HL-60/S4 treated with retinoic acid at 250 ng/mL for 4 days and 3 days (cell line): ENCODE data around the gene ENTPD5.
"Not testable (repeated sequence)": the region's sequence is repeated elsewhere in the genome, so short reads cannot be mapped to it uniquely, and the experiment has no call there.

Experiments used
- in situ Hi-C: fragments of 300-500 bp; cut with MboI; formaldehyde crosslinking; loops from 2 replicates; pipeline ENCODE4 v1.7.0; 2022; ENCODE audit warnings: low sequenced_read_pairs

ENTPD5 gene

GRCh38 chr14:74008843-74009499 is 10.1 kb downstream of the ENTPD5 start:
- in situ Hi-C loops: no loop called here

DNA sequence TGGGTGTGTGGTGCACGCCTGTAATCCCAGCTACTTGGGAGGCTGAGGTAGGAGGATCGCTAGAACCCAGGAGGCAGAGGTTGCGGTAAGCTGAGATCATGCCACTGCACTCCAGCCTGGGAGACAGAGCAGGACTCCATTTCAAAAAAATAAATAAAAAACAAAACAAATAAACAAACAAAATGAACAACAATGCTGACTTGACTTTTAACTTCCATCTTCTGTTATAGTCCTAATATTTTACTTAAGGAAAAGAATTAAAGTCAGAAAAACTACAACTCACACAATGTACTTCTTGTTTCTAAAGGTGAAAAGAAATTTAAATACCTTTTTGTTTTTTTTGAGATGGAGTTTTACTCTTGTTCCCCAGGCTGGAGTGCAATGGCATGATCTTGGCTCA is 13.4 kb downstream of the ENTPD5 start:
- in situ Hi-C loops: not testable (repeated sequence)

DNA sequence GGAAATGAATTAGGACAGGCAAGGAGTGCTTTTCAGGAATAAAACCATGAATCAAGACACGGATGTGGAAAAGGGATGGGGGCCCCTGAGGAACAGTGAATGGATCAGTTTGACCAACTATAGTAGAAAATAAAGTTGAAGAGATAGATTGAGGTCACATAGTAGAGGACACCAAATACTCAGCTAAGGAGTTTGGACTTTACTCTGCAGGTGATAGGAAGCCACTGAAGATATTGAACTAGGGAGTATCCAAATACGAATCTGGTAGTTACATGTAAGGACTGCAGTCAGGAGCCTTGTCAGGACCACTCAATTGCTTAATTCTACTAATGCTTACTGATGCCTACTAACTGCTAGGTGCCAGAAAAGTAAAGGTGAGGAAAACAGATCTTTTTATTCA is 20.4 kb downstream of the ENTPD5 start:
- in situ Hi-C loops: no loop called here

GRCh38 chr14:73997944-73998447 is 21.1 kb downstream of the ENTPD5 start:
- in situ Hi-C loops: no loop called here

GRCh38 chr14:73997108-73997943 is 21.8 kb downstream of the ENTPD5 start:
- in situ Hi-C loops: no loop called here

DNA sequence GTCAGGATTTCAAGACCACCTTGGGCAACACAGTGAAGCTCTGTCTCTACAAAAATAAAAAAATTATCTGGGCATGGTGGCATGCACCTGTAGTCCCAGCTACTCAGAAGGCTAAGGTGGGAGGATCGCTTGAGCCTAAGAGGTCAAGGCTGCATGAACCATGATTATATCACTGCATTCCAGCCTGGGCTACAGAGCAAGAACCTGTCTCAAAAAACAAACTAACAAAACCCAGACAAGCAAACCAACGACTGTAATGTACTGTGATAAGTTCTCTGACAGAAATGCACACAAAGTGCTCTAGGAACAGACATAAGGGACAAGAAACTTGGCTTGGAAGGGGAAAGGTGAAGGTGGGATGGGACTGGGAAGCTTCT is 22.4 kb downstream of the ENTPD5 start:
- in situ Hi-C loops: no loop called here

DNA sequence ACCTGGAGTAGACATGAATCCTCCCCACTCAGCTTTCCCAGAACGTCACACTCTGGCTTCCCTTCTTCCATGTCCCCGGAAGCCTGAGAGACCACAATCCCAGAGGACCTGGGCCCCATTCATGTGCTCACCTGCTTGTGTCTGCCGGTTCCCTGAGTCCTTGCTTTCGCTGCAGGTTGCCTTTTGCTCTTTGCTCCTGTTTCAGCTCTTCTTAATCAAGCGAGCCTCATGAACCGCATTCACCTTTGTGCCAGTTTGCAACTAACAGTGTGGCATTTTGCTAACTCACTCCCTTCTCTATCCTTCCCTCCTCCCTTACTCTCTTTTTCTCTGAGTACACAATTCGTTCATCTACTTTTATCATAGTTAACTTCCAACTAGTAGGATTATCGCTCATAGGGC is 23.1 kb downstream of the ENTPD5 start:
- in situ Hi-C loops: no loop called here

DNA sequence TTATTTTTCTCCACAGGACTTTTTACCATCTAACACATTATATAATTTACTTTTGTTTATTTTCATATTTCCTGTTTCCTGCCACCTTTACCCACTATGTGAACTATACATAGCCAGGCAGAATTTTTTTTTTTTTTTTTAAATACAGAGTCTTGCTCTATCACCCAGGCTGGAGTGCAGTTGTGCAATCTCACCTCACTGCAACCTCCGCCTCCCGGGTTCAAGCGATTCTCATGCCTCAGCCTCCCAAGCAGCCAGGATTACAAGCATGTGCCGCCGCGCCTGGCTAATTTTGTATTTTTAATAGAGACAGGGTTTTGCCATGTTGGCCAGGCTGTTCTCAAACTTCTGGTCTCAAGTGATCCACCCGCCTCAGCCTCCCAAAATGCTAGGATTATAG is 24.2 kb downstream of the ENTPD5 start:
- in situ Hi-C loops: not testable (repeated sequence)

GRCh38 chr14:73991092-73991491 is 28.0 kb downstream of the ENTPD5 start:
- in situ Hi-C loops: no loop called here

GRCh38 chr14:73988656-73989055 is 30.4 kb downstream of the ENTPD5 start:
- in situ Hi-C loops: not testable (repeated sequence)

DNA sequence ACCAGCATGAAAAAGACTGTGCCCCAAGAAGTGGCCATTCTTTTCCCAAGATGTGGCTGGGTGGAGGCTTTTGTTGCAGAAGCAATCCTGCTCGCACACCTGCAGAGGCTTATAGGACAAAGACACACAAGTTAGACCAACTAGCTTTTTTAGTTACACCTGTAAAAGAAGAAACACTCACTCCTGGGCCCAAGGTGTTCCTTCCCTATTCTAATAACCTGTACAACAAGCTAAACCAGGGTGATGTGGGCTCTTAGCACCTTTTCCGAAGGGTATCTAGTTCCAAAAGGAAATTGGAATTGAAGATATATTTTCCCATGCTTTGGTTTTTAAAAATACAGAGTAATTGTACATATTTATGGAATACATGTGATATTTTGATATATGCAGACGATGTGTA is 31.0 kb downstream of the ENTPD5 start:
- in situ Hi-C loops: no loop called here

DNA sequence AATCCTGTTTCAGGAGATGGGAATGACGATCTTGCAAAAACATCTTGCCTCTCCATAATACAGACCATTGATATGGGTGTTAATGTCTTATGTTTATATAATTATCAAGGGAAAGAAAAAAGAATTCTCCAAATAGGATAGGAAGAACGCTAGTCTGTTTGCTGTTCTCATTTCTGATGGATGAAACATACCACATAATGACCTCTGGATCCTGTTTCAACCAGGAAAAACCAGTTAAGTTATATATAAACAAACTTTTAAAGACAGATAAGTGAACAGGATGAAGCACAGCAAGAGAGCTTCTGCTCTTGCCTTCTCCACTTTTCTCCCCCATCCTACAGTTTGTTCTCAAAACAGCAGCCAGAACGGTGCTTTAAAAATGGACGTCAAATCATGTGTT is 41.2 kb downstream of the ENTPD5 start:
- in situ Hi-C loops: no loop called here

DNA sequence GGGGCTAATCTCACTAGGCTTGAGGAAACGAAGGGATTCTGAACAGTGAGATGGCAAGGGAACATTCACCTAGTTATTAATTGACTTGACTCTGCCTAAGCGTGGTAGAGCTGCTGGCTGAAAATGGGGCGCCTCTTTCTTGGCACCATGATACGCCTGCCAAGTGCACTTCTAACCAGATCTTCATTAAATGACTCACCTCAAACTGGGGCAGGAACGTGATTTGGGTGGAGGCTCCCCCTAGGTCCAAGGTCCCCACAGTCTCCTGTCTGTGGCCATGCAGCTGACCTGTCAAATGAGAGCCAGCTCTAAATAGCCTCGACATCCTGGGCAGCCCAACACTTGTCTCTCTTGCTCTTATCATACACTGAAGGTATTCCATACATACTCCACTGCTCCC is 43.0 kb downstream of the ENTPD5 start:
- in situ Hi-C loops: no loop called here

GRCh38 chr14:73973497-73973896 is 45.6 kb downstream of the ENTPD5 start:
- in situ Hi-C loops: no loop called here

- in situ Hi-C loops: no loop called here
These were observed 50.2 kb downstream of the ENTPD5 start for GRCh38 chr14:73968885-73969284.

DNA sequence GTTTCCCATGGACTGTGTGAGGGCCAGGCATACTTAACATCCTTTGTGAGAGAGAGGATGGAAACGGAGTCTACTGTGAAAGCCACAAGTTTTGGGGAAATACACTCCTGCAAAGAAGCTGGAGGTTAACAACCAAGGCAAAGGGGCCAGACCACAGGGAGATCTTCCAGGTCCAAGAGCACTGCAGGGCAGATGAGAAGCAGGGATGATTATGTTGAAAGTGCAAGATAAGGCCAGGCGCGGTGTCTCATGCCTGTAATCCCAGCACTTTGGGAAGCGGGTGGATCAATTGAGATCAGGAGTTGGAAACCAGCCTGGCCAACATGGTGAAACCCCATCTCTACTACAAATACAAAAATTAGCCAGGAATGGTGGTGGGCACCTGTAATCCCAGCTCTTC is 53.9 kb downstream of the ENTPD5 start:
- in situ Hi-C loops: no loop called here

GRCh38 chr14:73961192-73961591 is 57.9 kb downstream of the ENTPD5 start:
- in situ Hi-C loops: no loop called here

DNA sequence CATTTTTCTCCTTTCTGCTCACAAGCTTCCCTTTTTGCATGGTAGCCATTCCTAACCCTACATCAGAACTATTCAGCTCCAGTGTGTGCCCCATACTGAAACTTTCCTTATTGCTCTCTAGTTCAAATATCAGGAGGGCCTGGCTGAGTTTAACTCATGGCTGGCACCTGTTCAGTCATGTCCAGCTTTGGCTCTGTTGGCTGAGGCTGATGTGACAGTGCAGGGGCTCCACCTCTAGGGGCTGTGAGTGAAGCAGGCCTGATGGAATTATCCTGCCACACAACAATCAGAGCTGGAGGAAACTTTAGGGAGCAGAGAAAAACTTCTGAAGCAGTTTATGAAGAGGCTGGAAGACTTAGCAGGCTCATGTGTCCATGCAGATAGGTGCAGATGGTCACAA is 60.5 kb downstream of the ENTPD5 start:
- in situ Hi-C loops: no loop called here

- in situ Hi-C loops: no loop called here
These were observed 63.4 kb downstream of the ENTPD5 start for GRCh38 chr14:73955674-73956073.

- in situ Hi-C loops: no loop called here
These were observed 65.4 kb downstream of the ENTPD5 start for GRCh38 chr14:73953731-73954130.

- in situ Hi-C loops: no loop called here
These were observed 69.0 kb downstream of the ENTPD5 start, which contains the start of the genes COQ6 and FAM161B for GRCh38 chr14:73949752-73950734. Gene COQ6 (plus strand): TSS chr14:73950302. CDS start chr14:73950333, 31 bp downstream. Gene FAM161B (minus strand): TSS chr14:73950094. CDS start chr14:73950026, 68 bp downstream.
